Measurements from ENCODE around the gene UNC5C. TPM values are rescaled to one million over a fixed set of nuclear protein-coding genes. Genes with fewer than 3 reads are reported as not detected.

UNC5C gene
- total RNA-seq, 1 donor from 2014 or later: not detected

GRCh38 chr4:95129821-95130311 lies 418.9 kb downstream of the UNC5C start:
- DNase-seq (ENCODE audit: low read depth in 2 of 2): peak in 1 of 2 donors; percentile 89

- no peak for DNase-seq (ENCODE audit: low read depth in 2 of 2)
Observed at GRCh38 chr4:95129031-95129430, 419.7 kb downstream of the UNC5C start.

- peak in 1 of 2 donors; percentile 60 for DNase-seq (ENCODE audit: low read depth in 2 of 2)
Observed at GRCh38 chr4:95124906-95125504, 423.8 kb downstream of the UNC5C start.

- no peak for DNase-seq (ENCODE audit: low read depth in 2 of 2)
Observed at GRCh38 chr4:95122001-95122400, 426.8 kb downstream of the UNC5C start.

- no peak for DNase-seq (ENCODE audit: low read depth in 2 of 2)
Observed at GRCh38 chr4:95120456-95120855, 428.3 kb downstream of the UNC5C start.

GRCh38 chr4:95118497-95118896 lies 430.3 kb downstream of the UNC5C start:
- no peak for DNase-seq (ENCODE audit: low read depth in 2 of 2)

- DNase-seq (ENCODE audit: low read depth in 2 of 2): no peak
Observed at GRCh38 chr4:95114521-95114920, 434.3 kb downstream of the UNC5C start.

Data from dermis microvascular lymphatic vessel endothelial cell (primary cell).